CD4-positive, CD25-positive, alpha-beta regulatory T cell (primary cell): ENCODE data around the gene BFSP2. TPM values are rescaled to one million over a fixed set of nuclear protein-coding genes. Genes with fewer than 3 reads are reported as not detected.

Experiments
- ATAC-seq, 2 donors: fragments of 150-1000 bp; cut with Tn5 transposase; one replicate each; pipeline ENCODE4 v1.10.0; 2021; ENCODE audit warnings: low read depth in 2 of 2, moderate number of reproducible peaks in 2 of 2, moderate library complexity in 1 of 2
- DNase-seq, 3 donors: peaks; one replicate each; pipeline versions ENCODE4 v3.0.0 to v3.0.0-alpha.2; 2012 to 2022; ENCODE audit warnings: mixed read lengths in 1 of 3
- H3K27ac ChIP-seq: one replicate; pipeline ENCODE4 v1.7.0; 2013; ENCODE audit warnings: mild to moderate bottlenecking, low read length; ENCODE audit not compliant: insufficient read depth, poor library complexity, severe bottlenecking
- H3K27me3 ChIP-seq: one replicate; pipeline ENCODE4 v1.7.0; 2013; ENCODE audit warnings: low read length; ENCODE audit not compliant: control insufficient read depth, insufficient read depth
- H3K36me3 ChIP-seq: one replicate; pipeline ENCODE4 v1.7.0; 2013; ENCODE audit warnings: mild to moderate bottlenecking, low read length, moderate library complexity; ENCODE audit not compliant: control insufficient read depth, insufficient read depth
- H3K4me1 ChIP-seq: 2 replicates; pipeline ENCODE4 v1.7.0; 2013; ENCODE audit warnings: mild to moderate bottlenecking, low read length; ENCODE audit not compliant: insufficient read depth, control insufficient read depth, poor library complexity, severe bottlenecking
- H3K4me3 ChIP-seq: one replicate; pipeline ENCODE4 v1.7.0; 2013; ENCODE audit warnings: low read depth, mild to moderate bottlenecking, low read length, moderate library complexity
- H3K9me3 ChIP-seq, 2 experiments: 1 replicate in 1 of 2; 2 replicates in 1 of 2; pipeline ENCODE4 v1.7.0; 2013; ENCODE audit warnings: low read length in 2 of 2, mild to moderate bottlenecking in 1 of 2, moderate library complexity in 1 of 2; ENCODE audit not compliant: control insufficient read depth in 2 of 2
- H3K27ac Mint-ChIP-seq, 3 donors: one replicate each; pipeline ENCODE4 v1.8.0; 2020 to 2022; ENCODE audit warnings: mild to moderate bottlenecking in 3 of 3, mixed read lengths in 3 of 3, moderate library complexity in 2 of 3
- H3K27me3 Mint-ChIP-seq: one replicate; pipeline ENCODE4 v1.8.0; 2022; ENCODE audit warnings: mild to moderate bottlenecking, mixed read lengths
- H3K36me3 Mint-ChIP-seq: one replicate; pipeline ENCODE4 v1.8.0; 2020; ENCODE audit warnings: mixed read lengths
- H3K4me1 Mint-ChIP-seq, 4 donors: one replicate each; pipeline ENCODE4 v1.8.0; 2020 to 2022; ENCODE audit warnings: mixed read lengths in 4 of 4, mild to moderate bottlenecking in 1 of 4
- H3K4me3 Mint-ChIP-seq, 4 donors: one replicate each; pipeline ENCODE4 v1.8.0; 2020 to 2022; ENCODE audit warnings: mild to moderate bottlenecking in 4 of 4, mixed read lengths in 4 of 4, moderate library complexity in 3 of 4
- H3K9me3 Mint-ChIP-seq, 7 donors: one replicate each; pipeline ENCODE4 v1.8.0; 2020 to 2022; ENCODE audit warnings: mixed read lengths in 7 of 7, mild to moderate bottlenecking in 3 of 7, moderate library complexity in 2 of 7
- polyA plus RNA-seq, 4 donors: library from polyadenylated mRNA; unstranded; fragments of 300-500 nt; fragmentation: Illumina TruSeq; gene quantifications; one replicate each; pipeline ENCODE4 v1.2.3, GENCODE V29; 2021
- total RNA-seq: library from RNA; stranded (reverse); gene quantifications from one replicate; pipeline ENCODE4 v1.2.3, GENCODE V29; 2022

BFSP2 gene
- total and polyA plus RNA-seq, 5 donors from 2014 or later = 6.6 to 41.1 (median 20.4) TPM

GRCh38 chr3:133463347-133463860, 63.5 kb downstream of the BFSP2 start:
- H3K27me3 Mint-ChIP-seq = no peaks in the 10 kb centered on the region
- peaks cover 18 to 48% (median 32%) of the 10 kb centered on the region in 4 donors for H3K4me1 Mint-ChIP-seq
- ATAC-seq = no peak
- Histone ChIP-seq H3K27ac (no peak overlapping the region), H3K27me3 (no peaks in the 10 kb centered on the region), H3K4me3 (no peak overlapping the region), H3K36me3 (no peaks in the 10 kb centered on the region), H3K9me3 (no peaks in the 10 kb centered on the region), H3K4me1 (peaks cover 16% of the 10 kb centered on the region)
- no peak overlapping the region for H3K27ac Mint-ChIP-seq
- peaks cover 3% of the 10 kb centered on the region for H3K36me3 Mint-ChIP-seq
- H3K9me3 Mint-ChIP-seq = peaks cover 0 to 1% (median 0%) of the 10 kb centered on the region in 7 donors
- DNase-seq = no peak
- no peak overlapping the region for H3K4me3 Mint-ChIP-seq

GRCh38 chr3:133464573-133464972, 64.7 kb downstream of the BFSP2 start:
- peaks cover 3% of the 10 kb centered on the region for H3K36me3 Mint-ChIP-seq
- H3K27ac Mint-ChIP-seq = no peak overlapping the region
- ATAC-seq = no peak
- Histone ChIP-seq H3K27me3 (no peaks in the 10 kb centered on the region), H3K36me3 (no peaks in the 10 kb centered on the region), H3K4me1 (peaks cover 16% of the 10 kb centered on the region), H3K4me3 (no peak overlapping the region), H3K27ac (no peak overlapping the region), H3K9me3 (no peaks in the 10 kb centered on the region)
- H3K4me3 Mint-ChIP-seq = peak overlapping the region in 1 of 4 donors; percentile 28
- peaks cover 0 to 1% (median 0%) of the 10 kb centered on the region in 7 donors for H3K9me3 Mint-ChIP-seq
- DNase-seq = no peak
- H3K27me3 Mint-ChIP-seq = no peaks in the 10 kb centered on the region
- peaks cover 21 to 49% (median 33%) of the 10 kb centered on the region in 4 donors for H3K4me1 Mint-ChIP-seq

DNA sequence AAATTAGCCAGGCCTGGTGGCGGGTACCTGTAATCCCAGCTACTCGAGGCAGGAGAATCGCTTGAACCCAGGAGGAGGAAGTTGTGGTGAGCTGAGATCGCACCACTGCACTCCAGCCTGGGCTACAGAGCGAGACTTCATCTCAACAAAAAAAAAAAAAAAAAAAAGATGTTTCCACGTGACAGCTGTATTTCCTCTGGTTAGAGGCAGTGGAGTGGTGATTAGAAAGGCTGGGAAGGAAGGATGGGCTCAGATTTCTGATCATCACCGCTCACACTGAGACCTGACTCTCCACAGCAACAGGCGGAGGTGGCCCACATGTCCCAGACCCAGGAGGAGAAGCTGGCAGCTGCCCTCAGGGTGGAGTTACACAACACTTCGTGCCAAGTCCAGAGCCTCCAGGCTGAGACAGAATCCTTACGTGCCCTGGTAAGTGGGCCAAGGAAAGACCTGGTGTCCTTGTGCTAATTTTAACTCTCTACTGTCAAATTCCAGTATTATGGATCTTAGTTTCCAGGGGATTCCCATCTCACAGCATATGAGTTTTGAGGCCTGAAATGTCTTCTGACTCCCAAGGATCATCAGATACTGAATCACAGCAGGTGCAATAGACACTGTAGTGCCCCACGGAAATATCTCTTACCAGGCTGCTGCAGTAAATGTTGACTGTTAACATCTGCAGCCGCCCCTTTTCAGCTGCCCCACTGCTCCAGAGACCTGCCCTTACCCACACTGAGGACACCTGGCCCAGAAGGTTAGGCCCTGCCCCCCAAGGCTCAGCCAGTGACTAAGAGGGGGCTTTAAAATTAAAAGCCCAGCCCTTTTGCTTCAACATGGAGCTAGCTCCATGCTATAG, 66.9 kb downstream of the BFSP2 start:
- H3K9me3 Mint-ChIP-seq = peaks cover 0 to 1% (median 0%) of the 10 kb centered on the region in 7 donors
- Histone ChIP-seq H3K27me3 (no peaks in the 10 kb centered on the region), H3K27ac (no peak overlapping the region), H3K9me3 (no peaks in the 10 kb centered on the region), H3K4me3 (no peak overlapping the region), H3K36me3 (no peaks in the 10 kb centered on the region), H3K4me1 (peaks cover 9% of the 10 kb centered on the region)
- DNase-seq (peak in 1 of 3 donors; percentile 50), ATAC-seq (peak; percentile 28 to 41)
- no peak overlapping the region for H3K4me3 Mint-ChIP-seq
- peak overlapping the region in 1 of 3 donors; percentile 43 for H3K27ac Mint-ChIP-seq
- H3K27me3 Mint-ChIP-seq = no peaks in the 10 kb centered on the region
- peaks cover 17% of the 10 kb centered on the region for H3K36me3 Mint-ChIP-seq
- H3K4me1 Mint-ChIP-seq = peaks cover 13 to 38% (median 22%) of the 10 kb centered on the region in 4 donors

- Histone ChIP-seq H3K27ac (no peak overlapping the region), H3K27me3 (no peaks in the 10 kb centered on the region), H3K4me3 (no peak overlapping the region), H3K36me3 (no peaks in the 10 kb centered on the region), H3K9me3 (no peaks in the 10 kb centered on the region), H3K4me1 (peaks cover 9% of the 10 kb centered on the region)
- ATAC-seq (no peak), DNase-seq (no peak)
- Mint-ChIP-seq H3K4me3 (peak overlapping the region in 1 of 4 donors; percentile 37), H3K27me3 (no peaks in the 10 kb centered on the region), H3K27ac (peak overlapping the region in 2 of 3 donors; percentile 23 to 26), H3K9me3 (peaks cover 0 to 1% (median 0%) of the 10 kb centered on the region in 7 donors), H3K4me1 (peaks cover 13 to 35% (median 20%) of the 10 kb centered on the region in 4 donors), H3K36me3 (peaks cover 17% of the 10 kb centered on the region)
Measured at GRCh38 chr3:133467780-133468179, 67.9 kb downstream of the BFSP2 start.

DNA sequence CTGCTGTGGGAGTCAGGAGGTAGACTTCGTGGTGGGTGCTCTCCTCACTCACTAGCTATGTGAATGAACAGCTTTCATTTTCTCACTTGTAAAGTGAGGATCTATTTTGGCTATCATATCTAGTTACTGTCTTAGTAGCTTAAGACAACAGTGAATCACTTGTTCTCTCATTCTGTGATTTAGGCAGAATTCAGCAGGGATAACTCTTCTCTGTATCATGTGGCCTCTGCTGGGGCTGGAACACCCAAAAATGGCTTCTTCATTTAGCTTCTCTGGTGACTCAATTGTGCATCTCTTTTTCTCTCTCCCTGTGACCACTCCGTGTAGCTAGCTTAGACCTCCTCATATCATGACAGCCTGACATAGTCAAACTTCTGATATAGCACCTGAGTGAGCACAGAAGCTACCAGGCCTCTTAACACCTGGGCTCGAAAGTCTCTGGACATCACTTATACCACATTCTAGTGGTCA, 68.4 kb downstream of the BFSP2 start:
- no peak for ATAC-seq
- Histone ChIP-seq H3K4me3 (no peak overlapping the region), H3K4me1 (peaks cover 9% of the 10 kb centered on the region), H3K27me3 (no peaks in the 10 kb centered on the region), H3K36me3 (no peaks in the 10 kb centered on the region), H3K27ac (no peak overlapping the region), H3K9me3 (no peaks in the 10 kb centered on the region)
- peaks cover 14 to 34% (median 19%) of the 10 kb centered on the region in 4 donors for H3K4me1 Mint-ChIP-seq
- H3K36me3 Mint-ChIP-seq = peaks cover 17% of the 10 kb centered on the region
- H3K27ac Mint-ChIP-seq = peak overlapping the region in 2 of 3 donors; percentile 23 to 26
- no peaks in the 10 kb centered on the region for H3K27me3 Mint-ChIP-seq
- H3K9me3 Mint-ChIP-seq = peaks cover 0 to 1% (median 0%) of the 10 kb centered on the region in 7 donors
- DNase-seq = no peak
- peak overlapping the region in 1 of 4 donors; percentile 37 for H3K4me3 Mint-ChIP-seq

GRCh38 chr3:133469140-133469731, 69.4 kb downstream of the BFSP2 start:
- Histone ChIP-seq H3K9me3 (no peaks in the 10 kb centered on the region), H3K4me1 (peaks cover 15% of the 10 kb centered on the region), H3K36me3 (no peaks in the 10 kb centered on the region), H3K27me3 (no peaks in the 10 kb centered on the region), H3K27ac (no peak overlapping the region), H3K4me3 (no peak overlapping the region)
- Mint-ChIP-seq H3K9me3 (peaks cover 0 to 1% (median 0%) of the 10 kb centered on the region in 7 donors), H3K4me1 (peaks cover 14 to 32% (median 18%) of the 10 kb centered on the region in 4 donors), H3K27me3 (no peaks in the 10 kb centered on the region), H3K27ac (no peak overlapping the region), H3K36me3 (peaks cover 14% of the 10 kb centered on the region), H3K4me3 (no peak overlapping the region)
- DNase-seq (no peak), ATAC-seq (no peak)

GRCh38 chr3:133472242-133472641, 72.4 kb downstream of the BFSP2 start:
- peak overlapping the region in 1 of 3 donors; percentile 22 for H3K27ac Mint-ChIP-seq

More at GRCh38 chr3:133472242-133472641, 72.4 kb downstream of the BFSP2 start:
- H3K4me1 Mint-ChIP-seq = peaks cover 25 to 52% (median 39%) of the 10 kb centered on the region in 4 donors
- H3K36me3 Mint-ChIP-seq = peaks cover 14% of the 10 kb centered on the region
- no peak overlapping the region for H3K4me3 ChIP-seq
- no peaks in the 10 kb centered on the region for H3K9me3 ChIP-seq
- DNase-seq = no peak
- no peak overlapping the region for H3K27ac ChIP-seq
- H3K4me1 ChIP-seq = peaks cover 31% of the 10 kb centered on the region
- H3K27me3 Mint-ChIP-seq = no peaks in the 10 kb centered on the region
- peaks cover 0 to 1% (median 0%) of the 10 kb centered on the region in 7 donors for H3K9me3 Mint-ChIP-seq
- no peak overlapping the region for H3K4me3 Mint-ChIP-seq
- ATAC-seq = no peak
- no peaks in the 10 kb centered on the region for H3K36me3 ChIP-seq
- H3K27me3 ChIP-seq = no peaks in the 10 kb centered on the region
